Cardiac septum (tissue), 1 donor: ENCODE measurements around the gene GPR157. TPM values are rescaled to one million over a fixed set of nuclear protein-coding genes. Genes with fewer than 3 reads are reported as not detected.

ENCODE experiments used
- total RNA-seq: library from RNA; stranded (reverse); fragmentation: NEBNext Ultra II Directional; extraction: Animal tissue kit (Norgen Biotek cat#: 25700); gene quantifications from one replicate; pipeline ENCODE4 v1.2.1, GENCODE V29; 2021
- donor health status: DM: no; HTN: no; CAD: no.

The GPR157 gene
- total RNA-seq, 1 donor from 2014 or later = 23.0 TPM

Other genes starting within 250 kb of the GPR157 start
- not detected for gene CA6, start 183.2 kb downstream of the GPR157 start, total RNA-seq
- not detected for gene SLC2A7, start 102.7 kb downstream of the GPR157 start, total RNA-seq
- 1.5 TPM for gene SLC2A5, start 59.5 kb downstream of the GPR157 start, total RNA-seq
- 28.9 TPM for gene H6PD, start 105.7 kb upstream of the GPR157 start, total RNA-seq
- gene SPSB1, start 163.8 kb upstream of the GPR157 start, total RNA-seq = 12.9 TPM